Osteoblast (primary cell): ENCODE data around the gene SCGB1D2. TPM values are rescaled to one million over a fixed set of nuclear protein-coding genes. Genes with fewer than 3 reads are reported as not detected.

Experiments used
- DNase-seq: peaks from one replicate; pipeline ENCODE4 v3.0.0; 2011; ENCODE audit warnings: low spot score, mixed read lengths; ENCODE audit not compliant: insufficient read length; ENCODE audit errors: missing footprints
- H2AFZ ChIP-seq: 2 replicates; pipeline ENCODE4 v1.6.0; 2011; ENCODE audit warnings: mild to moderate bottlenecking, low read length
- H3K27ac ChIP-seq: 2 replicates; pipeline ENCODE4 v1.5.1; 2011; ENCODE audit warnings: mild to moderate bottlenecking, low read depth, low read length, moderate library complexity
- H3K27me3 ChIP-seq: 2 replicates; pipeline ENCODE4 v1.6.0; 2012; ENCODE audit warnings: mild to moderate bottlenecking, control low read depth, inconsistent platforms, low read length, moderate library complexity; ENCODE audit not compliant: insufficient read depth
- H3K36me3 ChIP-seq: 2 replicates; pipeline ENCODE4 v1.5.1; 2011; ENCODE audit warnings: mild to moderate bottlenecking, low read length, control low read depth, moderate library complexity; ENCODE audit not compliant: insufficient read depth
- H3K4me1 ChIP-seq: 2 replicates; pipeline ENCODE4 v1.5.1; 2011; ENCODE audit warnings: mild to moderate bottlenecking, low read length, control low read depth, moderate library complexity; ENCODE audit not compliant: insufficient read depth
- H3K4me2 ChIP-seq: 2 replicates; pipeline ENCODE4 v1.6.0; 2011; ENCODE audit warnings: mild to moderate bottlenecking, low read length; ENCODE audit not compliant: insufficient read depth
- H3K4me3 ChIP-seq: fragments of 200-600 bp; sonication (generic); 3 replicates; pipeline ENCODE4 v1.5.1; 2012; ENCODE audit warnings: mild to moderate bottlenecking, low read length, inconsistent platforms; ENCODE audit not compliant: insufficient read depth
- H3K79me2 ChIP-seq: 2 replicates; pipeline ENCODE4 v1.6.0; 2012; ENCODE audit warnings: mild to moderate bottlenecking, low read length, control low read depth, inconsistent platforms; ENCODE audit not compliant: insufficient read depth
- H3K9me3 ChIP-seq: 2 replicates; pipeline ENCODE4 v1.5.1; 2011; ENCODE audit warnings: low read depth, low read length, control low read depth
- H4K20me1 ChIP-seq: 2 replicates; pipeline ENCODE4 v1.6.0; 2012; ENCODE audit warnings: mild to moderate bottlenecking, low read length, control low read depth; ENCODE audit not compliant: insufficient read depth
- total RNA-seq: library from RNA; depleted of rRNA; stranded (reverse); fragments of >200 nt; gene quantifications from 2 replicates; pipeline ENCODE4 v1.2.3, GENCODE V29; 2012
- TF ChIP-seq, protein P1 (sequence below): IDR thresholded peaks from 2 replicates; pipeline ENCODE4 v1.5.1; 2011; ENCODE audit warnings: mild to moderate bottlenecking, low read depth, low read length, moderate library complexity; ENCODE audit errors: extremely low read depth

SCGB1D2 gene
- total RNA-seq, 1 donor, result not detected

GRCh38 chr11:62256281-62256680 is 14.2 kb downstream of the SCGB1D2 start:
- Histone ChIP-seq H2AFZ (no peak overlapping the region), H3K4me1 (no peaks in the 10 kb centered on the region), H3K4me2 (no peak overlapping the region), H3K9me3 (peaks cover 9% of the 10 kb centered on the region), H3K27me3 (peaks cover 5% of the 10 kb centered on the region), H3K36me3 (no peaks in the 10 kb centered on the region), H4K20me1 (no peaks in the 10 kb centered on the region), H3K79me2 (no peaks in the 10 kb centered on the region), H3K27ac (no peak overlapping the region), H3K4me3 (no peak overlapping the region)
- TF ChIP-seq, protein P1, sequence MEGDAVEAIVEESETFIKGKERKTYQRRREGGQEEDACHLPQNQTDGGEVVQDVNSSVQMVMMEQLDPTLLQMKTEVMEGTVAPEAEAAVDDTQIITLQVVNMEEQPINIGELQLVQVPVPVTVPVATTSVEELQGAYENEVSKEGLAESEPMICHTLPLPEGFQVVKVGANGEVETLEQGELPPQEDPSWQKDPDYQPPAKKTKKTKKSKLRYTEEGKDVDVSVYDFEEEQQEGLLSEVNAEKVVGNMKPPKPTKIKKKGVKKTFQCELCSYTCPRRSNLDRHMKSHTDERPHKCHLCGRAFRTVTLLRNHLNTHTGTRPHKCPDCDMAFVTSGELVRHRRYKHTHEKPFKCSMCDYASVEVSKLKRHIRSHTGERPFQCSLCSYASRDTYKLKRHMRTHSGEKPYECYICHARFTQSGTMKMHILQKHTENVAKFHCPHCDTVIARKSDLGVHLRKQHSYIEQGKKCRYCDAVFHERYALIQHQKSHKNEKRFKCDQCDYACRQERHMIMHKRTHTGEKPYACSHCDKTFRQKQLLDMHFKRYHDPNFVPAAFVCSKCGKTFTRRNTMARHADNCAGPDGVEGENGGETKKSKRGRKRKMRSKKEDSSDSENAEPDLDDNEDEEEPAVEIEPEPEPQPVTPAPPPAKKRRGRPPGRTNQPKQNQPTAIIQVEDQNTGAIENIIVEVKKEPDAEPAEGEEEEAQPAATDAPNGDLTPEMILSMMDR, result no peak
- DNase-seq, result no peak

DNA sequence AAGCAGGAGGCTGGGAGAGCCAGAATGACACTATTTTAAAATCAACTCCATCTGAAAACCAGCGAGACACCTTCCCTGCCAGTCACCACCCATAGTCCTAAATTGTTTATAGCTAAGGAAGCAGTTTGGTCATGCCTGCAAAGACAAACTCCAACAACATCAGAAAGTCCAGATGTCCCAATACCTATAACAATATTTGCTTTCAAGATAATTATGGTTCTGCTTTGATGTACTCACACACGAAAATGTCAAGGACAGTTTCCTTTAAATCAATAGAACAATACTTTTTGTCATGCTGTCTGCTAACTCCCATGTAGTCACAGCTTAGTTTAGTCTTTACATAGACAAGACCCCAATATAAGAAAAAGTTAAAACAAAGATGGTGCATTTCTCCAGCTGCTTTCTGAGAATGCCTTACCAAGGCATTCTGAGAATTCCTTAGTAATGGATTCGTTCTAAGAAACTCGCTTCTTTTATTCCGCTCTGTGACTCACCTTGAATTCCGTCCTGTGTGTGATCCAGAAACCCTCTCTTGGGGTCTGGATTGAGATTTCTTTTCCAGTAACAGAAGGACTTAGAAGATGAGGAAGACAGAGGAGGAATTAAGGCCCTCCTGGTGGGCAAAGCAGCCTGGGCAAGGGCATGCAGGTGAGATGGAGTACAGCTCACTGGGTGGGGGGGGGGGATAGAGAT is 18.4 kb downstream of the SCGB1D2 start:
- Histone ChIP-seq H3K27me3 (peaks cover 6% of the 10 kb centered on the region), H2AFZ (no peak overlapping the region), H3K79me2 (no peaks in the 10 kb centered on the region), H3K4me3 (no peak overlapping the region), H3K9me3 (no peaks in the 10 kb centered on the region), H3K4me2 (no peak overlapping the region), H3K27ac (no peak overlapping the region), H3K36me3 (no peaks in the 10 kb centered on the region), H3K4me1 (peaks cover 3% of the 10 kb centered on the region), H4K20me1 (no peaks in the 10 kb centered on the region)
- DNase-seq, result no peak
- TF ChIP-seq, protein P1, result no peak

DNA sequence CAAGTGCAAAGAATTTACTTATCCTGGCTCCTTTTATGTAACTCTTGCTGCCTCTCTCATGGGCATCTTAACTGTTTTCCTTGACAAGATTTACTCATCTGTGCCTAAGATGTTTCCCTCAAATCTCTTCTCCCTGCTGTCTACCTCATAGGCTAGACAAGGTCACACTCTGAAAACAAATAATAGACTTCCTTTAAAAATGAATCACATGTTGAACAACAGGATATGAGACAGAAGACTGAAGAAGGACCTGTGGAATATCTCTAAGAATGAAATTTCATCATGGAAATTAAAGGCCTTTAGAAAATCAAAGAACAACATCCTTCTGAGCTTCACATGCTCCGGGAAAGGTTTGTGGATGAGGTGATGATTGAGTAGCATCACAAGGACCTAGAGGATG is 22.0 kb downstream of the SCGB1D2 start:
- Histone ChIP-seq H3K4me1 (peaks cover 13% of the 10 kb centered on the region), H3K27ac (no peak overlapping the region), H3K79me2 (no peaks in the 10 kb centered on the region), H3K9me3 (no peaks in the 10 kb centered on the region), H4K20me1 (no peaks in the 10 kb centered on the region), H3K36me3 (no peaks in the 10 kb centered on the region), H2AFZ (no peak overlapping the region), H3K4me3 (no peak overlapping the region), H3K27me3 (peaks cover 3% of the 10 kb centered on the region), H3K4me2 (no peak overlapping the region)
- TF ChIP-seq, protein P1, result no peak
- DNase-seq, result no peak

DNA sequence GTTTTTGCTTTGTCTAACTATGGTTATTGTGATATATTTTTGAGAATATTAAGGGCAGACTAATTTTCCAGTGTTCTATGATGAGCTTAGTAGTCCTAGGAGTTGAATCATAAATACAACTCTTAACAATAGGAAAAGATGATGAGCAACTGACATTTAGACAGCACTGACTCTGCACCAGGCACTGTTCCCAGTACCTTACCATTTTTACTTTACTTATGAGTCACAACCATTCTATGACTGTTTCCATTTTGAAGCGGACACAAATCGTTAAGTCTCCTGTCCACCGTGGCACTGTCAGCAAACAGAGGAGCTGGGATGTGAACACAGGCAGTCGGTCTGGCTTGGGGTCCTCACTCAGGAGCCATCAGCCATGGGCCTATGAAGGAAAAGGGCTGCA is 24.5 kb downstream of the SCGB1D2 start:
- TF ChIP-seq, protein P1, result no peak
- DNase-seq, result no peak
- Histone ChIP-seq H3K9me3 (no peaks in the 10 kb centered on the region), H3K36me3 (no peaks in the 10 kb centered on the region), H4K20me1 (no peaks in the 10 kb centered on the region), H3K27ac (no peak overlapping the region), H3K4me2 (peak overlapping the region; percentile 58), H3K4me3 (no peak overlapping the region), H3K79me2 (no peaks in the 10 kb centered on the region), H2AFZ (peak overlapping the region; percentile 50), H3K27me3 (peaks cover 5% of the 10 kb centered on the region), H3K4me1 (peaks cover 13% of the 10 kb centered on the region)
